Upper lobe of left lung (tissue), 4 donors: ENCODE results near the gene ADGRV1.

ENCODE experiments used
- POLR2AphosphoS5 ChIP-seq, 2 donors: sonication (generic); formaldehyde crosslinking; IDR thresholded peaks; one replicate each; pipeline ENCODE4 v1.5.1; 2017; ENCODE audit warnings: antibody characterized with exemption in 2 of 2
- TF ChIP-seq, protein P1 (sequence below), 6 experiments: fragments of 450-650 bp in 4 of 6; fragments of 200-600 bp in 2 of 6; sonication (generic) in 2 of 6; IDR thresholded peaks; one replicate each; pipeline ENCODE4 v1.5.1; 2016 to 2019; ENCODE audit warnings: antibody characterized with exemption in 6 of 6

DNA sequence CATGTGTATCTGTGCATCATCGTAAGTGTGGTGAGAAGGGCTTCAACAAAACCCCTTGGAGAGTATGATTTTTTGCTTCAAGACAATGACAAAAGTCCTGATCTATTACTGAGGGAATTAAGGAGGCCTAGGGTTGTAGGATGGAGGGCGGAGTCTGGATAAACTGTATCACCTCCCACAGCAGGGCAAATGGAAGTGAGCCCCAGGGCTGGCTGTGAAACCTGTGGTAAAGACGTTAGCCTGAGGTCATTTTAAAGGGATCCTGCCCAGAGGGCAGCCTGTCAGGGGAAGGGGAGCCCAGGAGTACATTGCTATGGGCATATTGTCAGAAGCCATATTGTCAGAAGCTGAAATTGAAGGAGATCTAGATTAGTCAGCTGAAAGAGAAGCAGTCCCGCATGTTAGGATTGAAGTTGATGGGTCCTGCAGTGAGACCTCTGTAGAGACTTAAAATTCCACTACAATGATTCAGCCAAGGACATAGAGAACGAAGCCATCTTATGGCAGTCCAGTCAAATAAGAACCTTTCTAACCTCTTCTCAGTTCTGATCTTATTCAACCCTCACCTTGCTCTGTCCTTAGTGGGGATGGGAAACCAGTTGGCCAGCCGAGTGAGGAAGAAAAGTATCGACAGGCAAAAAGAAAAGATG lies 26.9 kb downstream of the ADGRV1 start:
- TF ChIP-seq, protein P1, sequence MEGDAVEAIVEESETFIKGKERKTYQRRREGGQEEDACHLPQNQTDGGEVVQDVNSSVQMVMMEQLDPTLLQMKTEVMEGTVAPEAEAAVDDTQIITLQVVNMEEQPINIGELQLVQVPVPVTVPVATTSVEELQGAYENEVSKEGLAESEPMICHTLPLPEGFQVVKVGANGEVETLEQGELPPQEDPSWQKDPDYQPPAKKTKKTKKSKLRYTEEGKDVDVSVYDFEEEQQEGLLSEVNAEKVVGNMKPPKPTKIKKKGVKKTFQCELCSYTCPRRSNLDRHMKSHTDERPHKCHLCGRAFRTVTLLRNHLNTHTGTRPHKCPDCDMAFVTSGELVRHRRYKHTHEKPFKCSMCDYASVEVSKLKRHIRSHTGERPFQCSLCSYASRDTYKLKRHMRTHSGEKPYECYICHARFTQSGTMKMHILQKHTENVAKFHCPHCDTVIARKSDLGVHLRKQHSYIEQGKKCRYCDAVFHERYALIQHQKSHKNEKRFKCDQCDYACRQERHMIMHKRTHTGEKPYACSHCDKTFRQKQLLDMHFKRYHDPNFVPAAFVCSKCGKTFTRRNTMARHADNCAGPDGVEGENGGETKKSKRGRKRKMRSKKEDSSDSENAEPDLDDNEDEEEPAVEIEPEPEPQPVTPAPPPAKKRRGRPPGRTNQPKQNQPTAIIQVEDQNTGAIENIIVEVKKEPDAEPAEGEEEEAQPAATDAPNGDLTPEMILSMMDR (IDR thresholded peaks at IDR 0.05), result no peak
- TF ChIP-seq POLR2AphosphoS5 (IDR thresholded peaks at IDR 0.05), result no peak
